Prostate gland (tissue), 2 donors: ENCODE results near the gene NID1.

Experiments
- POLR2AphosphoS5 ChIP-seq: sonication (generic); formaldehyde crosslinking; IDR thresholded peaks from one replicate; pipeline ENCODE4 v1.6.1; 2017; ENCODE audit warnings: antibody characterized with exemption
- TF ChIP-seq, protein P1 (sequence below), 4 experiments: fragments of 200-600 bp in 2 of 4; fragments of 450-650 bp in 2 of 4; sonication (generic) in 2 of 4; IDR thresholded peaks; 1 replicate in 3 of 4; 2 replicates in 1 of 4; pipeline ENCODE4 v1.5.1; 2016 to 2019; ENCODE audit warnings: antibody characterized with exemption in 4 of 4, mild to moderate bottlenecking in 2 of 4, moderate library complexity in 2 of 4

DNA sequence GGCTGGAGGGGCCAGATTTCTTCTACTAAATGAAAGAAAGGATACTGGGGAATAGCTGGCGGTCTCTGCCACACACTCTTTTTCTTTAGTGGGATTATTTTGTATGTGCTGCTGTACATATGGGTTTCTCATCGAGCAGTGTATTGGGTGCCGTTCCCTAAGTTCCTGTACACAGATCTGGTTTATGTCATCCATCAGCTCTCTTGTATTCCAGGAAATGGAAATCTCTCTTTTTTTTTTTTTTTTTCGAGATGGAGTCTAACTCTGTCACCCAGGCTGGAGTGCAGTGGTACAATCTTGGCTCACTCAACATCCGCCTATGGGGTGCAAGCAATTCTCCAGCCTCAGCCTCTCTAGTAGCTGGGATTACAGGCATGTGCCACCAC lies 27.0 kb upstream of the NID1 start:
- TF ChIP-seq, protein P1, sequence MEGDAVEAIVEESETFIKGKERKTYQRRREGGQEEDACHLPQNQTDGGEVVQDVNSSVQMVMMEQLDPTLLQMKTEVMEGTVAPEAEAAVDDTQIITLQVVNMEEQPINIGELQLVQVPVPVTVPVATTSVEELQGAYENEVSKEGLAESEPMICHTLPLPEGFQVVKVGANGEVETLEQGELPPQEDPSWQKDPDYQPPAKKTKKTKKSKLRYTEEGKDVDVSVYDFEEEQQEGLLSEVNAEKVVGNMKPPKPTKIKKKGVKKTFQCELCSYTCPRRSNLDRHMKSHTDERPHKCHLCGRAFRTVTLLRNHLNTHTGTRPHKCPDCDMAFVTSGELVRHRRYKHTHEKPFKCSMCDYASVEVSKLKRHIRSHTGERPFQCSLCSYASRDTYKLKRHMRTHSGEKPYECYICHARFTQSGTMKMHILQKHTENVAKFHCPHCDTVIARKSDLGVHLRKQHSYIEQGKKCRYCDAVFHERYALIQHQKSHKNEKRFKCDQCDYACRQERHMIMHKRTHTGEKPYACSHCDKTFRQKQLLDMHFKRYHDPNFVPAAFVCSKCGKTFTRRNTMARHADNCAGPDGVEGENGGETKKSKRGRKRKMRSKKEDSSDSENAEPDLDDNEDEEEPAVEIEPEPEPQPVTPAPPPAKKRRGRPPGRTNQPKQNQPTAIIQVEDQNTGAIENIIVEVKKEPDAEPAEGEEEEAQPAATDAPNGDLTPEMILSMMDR (IDR thresholded peaks at IDR 0.05) = no peak
- TF ChIP-seq POLR2AphosphoS5 = no peak
